Vagina (tissue), 2 donors: Measurements from ENCODE around the gene RB1.

Experiments
- POLR2A ChIP-seq, 2 donors: fragments of 450-650 bp; IDR thresholded peaks; one replicate each; pipeline ENCODE4 v1.6.1; 2017; ENCODE audit warnings: antibody characterized with exemption in 2 of 2, mild to moderate bottlenecking in 2 of 2, moderate library complexity in 2 of 2
- POLR2AphosphoS5 ChIP-seq, 2 donors: sonication (generic); formaldehyde crosslinking; IDR thresholded peaks; one replicate each; pipeline ENCODE4 v1.9.0; 2017; ENCODE audit warnings: antibody characterized with exemption in 2 of 2, mild to moderate bottlenecking in 2 of 2, low read depth in 1 of 2; ENCODE audit not compliant: insufficient read depth in 1 of 2
- TF ChIP-seq, protein P1 (sequence below), 3 experiments: fragments of 450-650 bp in 2 of 3; fragments of 200-600 bp in 1 of 3; sonication (generic) in 1 of 3; IDR thresholded peaks; one replicate each; pipeline ENCODE4 v1.5.1; 2017 to 2019; ENCODE audit warnings: antibody characterized with exemption in 3 of 3, mild to moderate bottlenecking in 2 of 3, moderate library complexity in 2 of 3

DNA sequence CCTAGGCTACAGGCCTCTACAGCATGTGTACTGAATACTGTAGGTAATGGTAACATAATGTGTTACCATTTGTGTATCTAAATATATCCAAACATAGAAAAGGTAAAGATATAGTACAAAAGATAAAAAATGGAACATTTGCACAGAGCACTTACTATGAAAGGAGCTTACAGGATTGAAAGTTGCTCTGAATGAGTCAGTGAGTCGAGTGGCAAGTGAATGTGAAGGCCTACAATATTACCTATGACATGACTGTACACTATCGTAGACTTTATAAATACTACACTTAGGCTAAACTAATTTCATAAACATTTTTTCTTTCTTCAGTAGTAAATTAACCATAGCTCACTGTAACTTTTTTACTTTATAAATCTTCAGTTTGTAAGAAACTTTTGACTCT lies 74.3 kb downstream of the RB1 start:
- TF ChIP-seq, protein P1, sequence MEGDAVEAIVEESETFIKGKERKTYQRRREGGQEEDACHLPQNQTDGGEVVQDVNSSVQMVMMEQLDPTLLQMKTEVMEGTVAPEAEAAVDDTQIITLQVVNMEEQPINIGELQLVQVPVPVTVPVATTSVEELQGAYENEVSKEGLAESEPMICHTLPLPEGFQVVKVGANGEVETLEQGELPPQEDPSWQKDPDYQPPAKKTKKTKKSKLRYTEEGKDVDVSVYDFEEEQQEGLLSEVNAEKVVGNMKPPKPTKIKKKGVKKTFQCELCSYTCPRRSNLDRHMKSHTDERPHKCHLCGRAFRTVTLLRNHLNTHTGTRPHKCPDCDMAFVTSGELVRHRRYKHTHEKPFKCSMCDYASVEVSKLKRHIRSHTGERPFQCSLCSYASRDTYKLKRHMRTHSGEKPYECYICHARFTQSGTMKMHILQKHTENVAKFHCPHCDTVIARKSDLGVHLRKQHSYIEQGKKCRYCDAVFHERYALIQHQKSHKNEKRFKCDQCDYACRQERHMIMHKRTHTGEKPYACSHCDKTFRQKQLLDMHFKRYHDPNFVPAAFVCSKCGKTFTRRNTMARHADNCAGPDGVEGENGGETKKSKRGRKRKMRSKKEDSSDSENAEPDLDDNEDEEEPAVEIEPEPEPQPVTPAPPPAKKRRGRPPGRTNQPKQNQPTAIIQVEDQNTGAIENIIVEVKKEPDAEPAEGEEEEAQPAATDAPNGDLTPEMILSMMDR (IDR thresholded peaks at IDR 0.05): no peak
- TF ChIP-seq POLR2A (IDR thresholded peaks at IDR 0.05) (no peak), POLR2AphosphoS5 (IDR thresholded peaks at IDR 0.05; ENCODE audit: insufficient read depth in 1 of 2, low read depth in 1 of 2) (no peak)
